CD14-positive monocyte (primary cell): ENCODE data around the gene FOXP1. TPM values are rescaled to one million over a fixed set of nuclear protein-coding genes. Genes with fewer than 3 reads are reported as not detected.

ENCODE experiments used
- DNase-seq, 3 donors: peaks; one replicate each; pipeline ENCODE4 v3.0.0-alpha.2; 2011 to 2022
- H2AFZ ChIP-seq: 2 replicates; pipeline ENCODE4 v1.6.0; 2012; ENCODE audit warnings: mild to moderate bottlenecking, low read depth, low read length, inconsistent platforms; ENCODE audit not compliant: insufficient read depth, poor library complexity, severe bottlenecking
- H3K27ac ChIP-seq, 2 donors: 1 replicate in 1 of 2; 2 replicates in 1 of 2; pipeline ENCODE4 v1.5.1; 2012 to 2013; ENCODE audit warnings: low read length in 2 of 2, control low read depth in 1 of 2, inconsistent platforms in 1 of 2, low read depth in 1 of 2, mild to moderate bottlenecking in 1 of 2
- H3K27me3 ChIP-seq, 2 donors: one replicate each; pipeline versions ENCODE4 v1.6.0 to v1.6.1; 2011 to 2013; ENCODE audit warnings: low read length in 2 of 2; ENCODE audit not compliant: control insufficient read depth in 2 of 2, insufficient read depth in 2 of 2
- H3K36me3 ChIP-seq, 2 donors: replicated peaks in 1 of 2; 1 replicate in 1 of 2; 2 replicates in 1 of 2; pipeline versions ENCODE4 v1.5.1 to v1.6.1; 2012 to 2013; ENCODE audit warnings: low read length in 2 of 2, control low read depth in 1 of 2, inconsistent platforms in 1 of 2, mild to moderate bottlenecking in 1 of 2; ENCODE audit not compliant: insufficient read depth in 2 of 2, control insufficient read depth in 1 of 2
- H3K4me1 ChIP-seq, 2 donors: 1 replicate in 1 of 2; 2 replicates in 1 of 2; pipeline versions ENCODE4 v1.5.1 to v1.6.1; 2012 to 2013; ENCODE audit warnings: low read length in 2 of 2, control low read depth in 1 of 2, inconsistent platforms in 1 of 2, mild to moderate bottlenecking in 1 of 2, moderate library complexity in 1 of 2; ENCODE audit not compliant: insufficient read depth in 2 of 2, control insufficient read depth in 1 of 2
- H3K4me2 ChIP-seq: replicated peaks from 2 replicates; pipeline ENCODE3; 2012; ENCODE audit warnings: low read length, moderate library complexity, mild to moderate bottlenecking; ENCODE audit not compliant: poor library complexity, severe bottlenecking; ENCODE audit errors: extremely low read depth
- H3K4me3 ChIP-seq, 3 experiments: fragments of 200-600 bp in 1 of 3; sonication (generic) in 1 of 3; replicated peaks in 1 of 3; 1 replicate in 2 of 3; 2 replicates in 1 of 3; pipeline ENCODE4 v1.5.1; 2011 to 2013; ENCODE audit warnings: low read length in 3 of 3, mild to moderate bottlenecking in 3 of 3, control low read depth in 2 of 3, low read depth in 2 of 3, inconsistent platforms in 1 of 3, moderate library complexity in 1 of 3
- H3K79me2 ChIP-seq: 2 replicates; pipeline ENCODE4 v1.6.0; 2012; ENCODE audit warnings: mild to moderate bottlenecking, control low read depth, inconsistent platforms, low read length, moderate library complexity; ENCODE audit not compliant: insufficient read depth
- H3K9ac ChIP-seq: 2 replicates; pipeline ENCODE4 v1.6.0; 2017; ENCODE audit warnings: low read length, mild to moderate bottlenecking; ENCODE audit not compliant: insufficient read depth, poor library complexity, severe bottlenecking
- H3K9me3 ChIP-seq, 2 donors: replicated peaks in 1 of 2; 1 replicate in 1 of 2; 2 replicates in 1 of 2; pipeline versions ENCODE4 v1.5.1 to v1.6.1; 2012 to 2013; ENCODE audit warnings: low read length in 2 of 2, control low read depth in 1 of 2; ENCODE audit not compliant: control insufficient read depth in 1 of 2, insufficient read depth in 1 of 2
- H4K20me1 ChIP-seq: 2 replicates; pipeline ENCODE4 v1.6.0; 2012; ENCODE audit warnings: mild to moderate bottlenecking, low read length, control low read depth, moderate library complexity; ENCODE audit not compliant: insufficient read depth
- H3K27ac Mint-ChIP-seq, 7 donors: one replicate each; pipeline ENCODE4 v1.8.0; 2020; ENCODE audit warnings: mild to moderate bottlenecking in 7 of 7, mixed read lengths in 7 of 7, moderate library complexity in 6 of 7, inconsistent platforms in 2 of 7
- H3K27me3 Mint-ChIP-seq, 3 donors: one replicate each; pipeline ENCODE4 v1.8.0; 2021 to 2022; ENCODE audit warnings: low read depth in 3 of 3, mild to moderate bottlenecking in 3 of 3, mixed read lengths in 3 of 3, moderate library complexity in 3 of 3, inconsistent platforms in 1 of 3
- H3K36me3 Mint-ChIP-seq, 2 donors: one replicate each; pipeline ENCODE4 v1.8.0; 2020; ENCODE audit warnings: mixed read lengths in 2 of 2, inconsistent platforms in 1 of 2, mild to moderate bottlenecking in 1 of 2
- H3K4me1 Mint-ChIP-seq: one replicate; pipeline ENCODE4 v1.8.0; 2020; ENCODE audit warnings: mild to moderate bottlenecking, mixed read lengths
- H3K4me3 Mint-ChIP-seq, 2 donors: one replicate each; pipeline ENCODE4 v1.8.0; 2020; ENCODE audit warnings: mild to moderate bottlenecking in 2 of 2, mixed read lengths in 2 of 2, moderate library complexity in 1 of 2
- H3K9me3 Mint-ChIP-seq, 7 donors: one replicate each; pipeline ENCODE4 v1.8.0; 2020 to 2022; ENCODE audit warnings: mixed read lengths in 7 of 7, mild to moderate bottlenecking in 6 of 7, moderate library complexity in 6 of 7, inconsistent platforms in 2 of 7
- CTCF ChIP-seq: fragments of 200-600 bp; IDR thresholded peaks from one replicate; pipeline ENCODE4 v1.8.0; 2022; ENCODE audit warnings: antibody characterized with exemption, mild to moderate bottlenecking
- WGBS: methylation state at CpG from one replicate; pipeline ENCODE4 v1.1.5; 2013; ENCODE audit warnings: missing lambda C conversion rate; ENCODE audit not compliant: insufficient coverage; 5-methylcytosine and 5-hydroxymethylcytosine counted together
- intact Hi-C, 2 donors: fragments of 100-400 bp; cut with micrococcal nuclease; formaldehyde crosslinking; loops; one replicate each; pipeline versions ENCODE4 v1.15.0 to v1.15.1; 2023
- polyA plus RNA-seq, 3 donors: library from polyadenylated mRNA; depleted of rRNA in 1 of 3; unstranded in 2 of 3; stranded (reverse) in 1 of 3; fragments of 300-500 nt in 2 of 3; fragments of >200 nt in 1 of 3; fragmentation: Illumina TruSeq in 2 of 3; gene quantifications; 1 replicate in 2 of 3; 2 replicates in 1 of 3; pipeline ENCODE4 v1.2.3, GENCODE V29; 2012 to 2021

Gene FOXP1
- polyA plus RNA-seq, 3 donors = 25.7 to 42.6 (median 27.8) TPM

- H3K9ac ChIP-seq = no peak overlapping the region
- H3K36me3 Mint-ChIP-seq = peaks cover 31% of the 10 kb centered on the region in 2 donors
- H3K27me3 Mint-ChIP-seq = no peaks in the 10 kb centered on the region
- H3K36me3 ChIP-seq = peaks cover 3 to 32% of the 10 kb centered on the region in 2 donors
- intact Hi-C loops = loop anchor here (10.0 kb wide), 2 partner anchors 63 to 583 kb away; partner anchors contain the start of gene FOXP1 (in 1 of the 2)
- peaks cover 25% of the 10 kb centered on the region for H4K20me1 ChIP-seq
- TF ChIP-seq CTCF = no peak
- no peak overlapping the region for H3K27ac ChIP-seq
- H3K4me1 Mint-ChIP-seq = no peaks in the 10 kb centered on the region
- no peak overlapping the region for H3K27ac Mint-ChIP-seq
- H3K9me3 Mint-ChIP-seq = no peaks in the 10 kb centered on the region
- no peaks in the 10 kb centered on the region for H3K4me1 ChIP-seq
- no peak overlapping the region for H3K4me3 Mint-ChIP-seq
- H3K79me2 ChIP-seq = peaks cover 5% of the 10 kb centered on the region
- H3K9me3 ChIP-seq = no peaks in the 10 kb centered on the region
- no peak overlapping the region for H3K4me2 ChIP-seq
- WGBS = no CpG with 5 or more reads among the region's 5 CpGs
- DNase-seq = no peak
- no peak overlapping the region for H2AFZ ChIP-seq
- no peaks in the 10 kb centered on the region for H3K27me3 ChIP-seq
- H3K4me3 ChIP-seq = no peak overlapping the region
Observed at GRCh38 chr3:71001303-71001830, 582.2 kb downstream of the FOXP1 start.

- WGBS = 97% methylated on average over 3 of the region's 6 CpGs
- Mint-ChIP-seq H3K27me3 (no peaks in the 10 kb centered on the region), H3K27ac (no peak overlapping the region), H3K9me3 (no peaks in the 10 kb centered on the region), H3K4me3 (no peak overlapping the region), H3K36me3 (peaks cover 27 to 28% of the 10 kb centered on the region in 2 donors), H3K4me1 (no peaks in the 10 kb centered on the region)
- Histone ChIP-seq H2AFZ (no peak overlapping the region), H3K27ac (no peak overlapping the region), H3K9me3 (no peaks in the 10 kb centered on the region), H3K4me2 (no peak overlapping the region), H4K20me1 (peaks cover 21% of the 10 kb centered on the region), H3K9ac (no peak overlapping the region), H3K4me3 (no peak overlapping the region), H3K36me3 (peaks cover 3 to 39% of the 10 kb centered on the region in 2 donors), H3K4me1 (no peaks in the 10 kb centered on the region), H3K27me3 (no peaks in the 10 kb centered on the region), H3K79me2 (peaks cover 5% of the 10 kb centered on the region)
- DNase-seq = no peak
- intact Hi-C loops = loop anchor here (10.0 kb wide), 2 partner anchors 64 to 584 kb away; partner anchors contain the start of gene FOXP1 (in 1 of the 2)
- no peak for TF ChIP-seq CTCF
Observed at GRCh38 chr3:71000483-71000882, 583.0 kb downstream of the FOXP1 start.
